Measurements from ENCODE around the gene NUDT3.
"Not testable (repeated sequence)": the region's sequence is repeated elsewhere in the genome, so short reads cannot be mapped to it uniquely, and the experiment has no call there.

Gene NUDT3

GRCh38 chr6:34365781-34366638, 26.5 kb downstream of the NUDT3 start:
- DNase-seq, result not testable (repeated sequence)

DNA sequence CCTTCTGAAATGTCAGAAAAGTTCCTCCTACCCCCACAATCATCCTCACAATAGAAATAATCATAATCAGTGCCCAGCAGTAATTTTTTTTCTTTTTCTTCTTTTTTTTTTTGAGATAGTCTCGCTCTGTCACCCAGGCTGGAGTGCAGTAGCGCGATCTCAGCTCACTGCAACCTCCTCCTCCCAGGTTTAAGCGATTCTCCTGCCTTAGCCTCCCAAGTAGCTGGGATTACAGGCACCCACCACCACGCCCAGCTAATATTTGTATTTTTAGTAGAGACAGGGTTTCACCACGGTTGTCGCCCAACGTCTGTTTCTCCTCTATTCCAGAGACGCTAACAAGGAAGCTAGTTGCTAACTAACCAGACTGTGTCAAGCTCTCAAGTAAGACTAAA, 28.8 kb downstream of the NUDT3 start:
- DNase-seq, result not testable (repeated sequence)

- no peak for DNase-seq
Observed at GRCh38 chr6:34362909-34363680, 29.4 kb downstream of the NUDT3 start.

DNA sequence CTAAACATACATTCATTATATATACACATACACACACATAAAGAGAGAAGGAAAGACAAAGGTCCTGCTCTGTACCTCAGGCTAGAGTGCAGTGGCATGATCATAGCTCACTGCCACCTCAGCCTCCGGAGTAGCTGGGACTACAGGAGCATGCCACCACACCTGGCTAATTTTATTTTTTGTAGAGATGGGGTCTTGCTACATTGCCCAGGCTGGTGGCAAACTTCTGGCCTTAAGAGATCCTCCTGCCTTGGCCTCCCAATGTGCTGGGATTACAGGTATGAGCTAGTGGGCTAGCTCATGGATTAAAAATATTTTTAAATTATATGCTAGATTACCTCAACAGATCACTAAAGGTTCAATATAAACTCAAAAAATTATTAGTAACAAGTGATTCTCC, 30.3 kb downstream of the NUDT3 start:
- DNase-seq, result no peak

DNA sequence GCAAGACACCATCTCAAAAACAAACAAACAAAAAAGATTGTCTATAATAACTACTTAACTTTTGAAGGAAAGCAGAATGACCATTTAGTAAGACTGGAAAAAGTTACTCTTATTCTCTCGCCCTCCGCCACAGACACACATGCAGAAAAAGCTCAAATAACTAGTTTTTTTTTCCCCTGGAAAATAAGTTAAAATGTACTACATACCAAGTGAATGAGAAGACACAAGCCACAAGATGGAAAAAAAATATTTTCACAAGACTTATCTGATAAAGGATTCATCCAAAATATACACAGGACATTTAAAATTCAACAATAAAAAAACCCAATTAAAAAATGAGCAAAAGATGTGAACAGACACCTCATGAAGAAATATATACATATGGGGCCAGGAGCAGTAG, 31.9 kb downstream of the NUDT3 start:
- DNase-seq, result no peak

DNA sequence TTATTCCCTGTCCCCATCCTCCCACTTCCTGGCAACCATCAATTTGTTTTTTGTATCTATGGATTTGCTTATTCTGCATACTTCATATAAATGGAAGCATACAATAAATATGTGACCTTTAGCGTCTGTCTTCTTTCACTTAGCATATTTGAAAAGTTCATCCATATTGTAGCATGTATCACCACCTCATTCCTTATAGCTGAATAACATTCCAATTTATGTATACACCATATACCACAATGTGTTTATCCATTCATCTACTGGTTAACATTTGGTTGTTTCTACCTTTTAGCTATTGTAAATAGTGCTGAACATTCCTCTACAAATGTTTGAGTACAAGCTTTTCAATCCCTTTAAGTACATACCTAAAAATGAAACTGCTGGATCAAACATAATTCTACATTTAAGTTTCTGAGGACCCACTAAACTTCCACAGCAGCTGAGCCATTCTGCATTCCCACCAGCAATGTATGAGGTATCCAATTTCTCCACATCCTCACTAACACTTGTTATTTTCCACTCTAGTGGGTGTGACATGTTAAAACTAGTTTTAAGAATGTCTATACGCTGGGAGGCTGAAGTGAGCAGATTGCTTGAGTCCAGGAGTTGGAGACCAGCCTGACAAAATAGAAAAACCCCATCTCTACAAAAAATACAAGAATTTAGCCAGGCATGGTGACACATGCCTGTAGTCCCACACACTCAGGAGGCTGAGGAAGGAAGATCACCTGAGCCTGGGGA, 32.9 kb downstream of the NUDT3 start:
- DNase-seq, result no peak

GRCh38 chr6:34358389-34358905, 34.0 kb downstream of the NUDT3 start:
- DNase-seq, result no peak

DNA sequence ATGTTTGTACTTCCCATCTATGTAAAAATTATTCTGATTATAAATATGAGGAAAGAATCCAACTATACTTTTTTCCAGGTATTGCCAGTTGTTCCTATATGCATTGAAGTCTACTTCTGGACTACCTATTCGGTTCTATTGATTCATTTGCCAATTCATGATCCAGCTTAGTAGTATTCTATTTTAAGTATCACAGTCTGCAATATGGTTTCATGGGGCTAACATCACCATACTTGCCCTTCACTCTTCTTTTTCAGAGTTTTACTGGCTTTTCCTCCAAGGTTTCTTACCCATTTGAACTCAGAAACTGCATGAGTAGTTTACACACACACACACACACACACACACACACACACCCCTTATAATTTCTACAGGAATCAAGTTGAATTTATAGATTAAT, 34.5 kb downstream of the NUDT3 start:
- DNase-seq, result no peak

DNA sequence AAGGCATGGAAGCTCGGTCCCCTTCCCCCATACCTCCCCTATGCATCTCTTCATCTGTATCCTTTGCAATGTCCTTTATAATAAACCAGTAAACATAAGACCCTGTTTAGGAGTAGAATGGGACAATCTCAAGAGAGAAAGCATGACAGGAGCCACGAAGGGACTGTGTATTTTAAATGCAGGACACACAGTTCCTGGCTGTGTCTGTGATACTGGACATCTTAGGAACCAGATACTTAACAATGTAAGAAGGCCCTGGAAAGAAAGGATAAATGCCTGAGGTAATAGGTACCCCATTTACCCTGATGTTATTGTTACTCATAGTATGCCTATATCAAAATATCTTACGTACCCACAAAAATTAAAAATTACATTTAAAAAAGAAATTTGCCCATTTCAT, 36.6 kb downstream of the NUDT3 start:
- DNase-seq, result no peak

- not testable (repeated sequence) for DNase-seq
Observed at GRCh38 chr6:34354230-34354629, 38.2 kb downstream of the NUDT3 start.

DNA sequence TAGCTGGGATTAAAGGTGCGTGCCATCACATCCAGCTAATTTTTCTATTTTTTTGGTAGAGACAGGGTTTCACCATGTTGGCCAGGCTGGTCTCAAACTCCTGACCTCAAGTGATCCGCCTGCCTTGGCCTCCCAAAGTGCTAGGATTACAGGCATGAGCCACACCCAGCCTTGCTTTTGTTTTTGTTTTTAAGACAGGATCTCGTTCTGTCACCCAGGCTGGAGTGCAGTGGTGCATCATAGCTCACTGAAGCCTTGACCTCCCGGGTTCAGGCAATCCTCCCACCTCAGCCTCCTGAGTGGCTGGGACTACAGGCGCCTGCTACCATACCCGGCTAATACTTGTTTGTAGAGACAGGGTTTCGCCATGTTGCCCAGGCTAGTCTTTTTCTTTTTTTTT, 38.9 kb downstream of the NUDT3 start:
- not testable (repeated sequence) for DNase-seq

- no peak for DNase-seq
Observed at GRCh38 chr6:34352305-34352937, 40.0 kb downstream of the NUDT3 start.

- no peak for DNase-seq
Observed at GRCh38 chr6:34350934-34351217, 41.6 kb downstream of the NUDT3 start.

- DNase-seq, result no peak
Observed at GRCh38 chr6:34350137-34350933, 42.1 kb downstream of the NUDT3 start.

DNA sequence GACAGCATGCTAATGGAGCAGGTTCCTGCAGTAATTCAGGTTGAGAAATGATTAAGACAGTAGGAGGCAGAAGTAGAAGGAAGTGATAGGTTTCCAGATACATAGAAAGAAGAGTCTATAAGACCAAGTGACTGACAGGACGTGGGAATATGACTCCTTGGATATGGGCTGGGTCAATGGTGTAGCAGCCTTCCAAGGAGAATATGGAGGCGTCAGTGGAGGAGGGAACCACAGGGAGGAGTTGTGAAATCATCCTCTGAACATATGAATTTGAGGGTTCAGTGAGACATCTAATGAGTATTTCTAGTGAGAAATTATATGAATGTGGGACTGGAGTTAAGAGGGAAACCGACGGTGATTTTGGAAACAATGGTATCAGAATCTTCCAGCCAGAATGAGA, 43.3 kb downstream of the NUDT3 start:
- DNase-seq, result no peak

DNA sequence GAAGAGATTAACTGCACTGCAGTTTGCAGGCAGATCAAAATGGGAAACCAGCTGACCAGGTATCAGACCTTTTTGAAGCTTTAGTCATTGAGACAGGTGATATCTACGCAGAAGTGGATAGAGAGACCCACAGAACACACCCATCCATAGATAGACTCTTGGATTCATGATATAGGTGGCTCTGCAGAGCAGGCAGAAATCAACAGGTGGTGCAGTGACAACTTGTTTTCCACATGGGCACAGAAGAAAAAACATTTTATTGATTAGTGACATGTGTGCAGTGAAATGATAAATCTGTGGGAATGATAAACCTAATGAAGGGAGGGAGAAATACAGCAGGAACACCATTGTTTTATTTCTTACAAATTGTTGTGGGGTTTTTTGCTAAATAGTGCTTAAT, 45.2 kb downstream of the NUDT3 start:
- no peak for DNase-seq

- no peak for DNase-seq
Observed at GRCh38 chr6:34346175-34347119, 46.0 kb downstream of the NUDT3 start.

DNA sequence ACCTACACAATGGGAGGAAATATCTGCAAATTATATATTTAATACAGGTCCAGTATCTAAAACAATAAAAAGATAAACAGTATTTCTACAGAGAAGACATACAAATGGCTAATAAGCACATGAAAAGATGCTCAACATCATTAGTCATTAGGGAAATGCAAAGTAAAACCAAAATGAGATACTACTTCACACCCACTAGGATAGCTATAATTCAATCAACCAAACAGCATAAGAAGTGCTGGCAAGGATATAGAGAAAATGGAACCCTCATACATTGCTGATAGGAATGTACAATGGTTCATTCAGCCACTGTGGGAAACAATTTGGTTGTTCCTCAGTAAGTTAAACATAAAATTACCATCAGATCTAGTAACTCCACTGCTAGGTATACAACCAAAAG, 48.7 kb downstream of the NUDT3 start:
- no peak for DNase-seq

GRCh38 chr6:34342247-34342646, 50.2 kb downstream of the NUDT3 start:
- no peak for DNase-seq

DNA sequence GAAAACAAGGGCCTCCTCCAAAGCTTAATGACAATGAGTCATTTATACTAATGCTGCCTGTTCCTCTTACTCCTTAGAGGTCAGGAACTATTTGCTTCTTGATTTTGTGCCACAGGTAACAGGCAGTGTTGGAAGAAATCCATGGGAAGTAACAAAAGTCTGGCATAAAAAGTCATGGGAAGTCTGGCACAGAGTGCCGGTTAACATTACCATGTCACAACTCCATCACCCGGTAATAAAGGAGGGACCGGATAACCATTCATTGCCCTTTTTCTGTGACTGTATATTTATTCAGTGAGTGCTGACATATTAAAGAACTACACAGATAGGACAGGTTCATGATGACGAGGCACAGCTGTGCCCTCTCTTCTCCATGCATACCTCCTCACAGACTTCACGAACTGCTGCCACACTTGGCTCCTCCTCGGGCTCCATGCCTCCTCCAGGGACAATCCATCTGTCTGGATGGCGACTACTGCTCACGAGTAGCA, 50.9 kb downstream of the NUDT3 start:
- DNase-seq, result no peak

Data from NCI-H1436 treated with DMSO at 0.1 percent for 48 hours (cell line).